Activated T-helper 1 cell treated with anti-CD3 and anti-CD28 coated beads, Interleukin-12 subunit alpha, Interleukin-12 subunit beta, Interleukin-2, Interleukin-4 antibody, amounts not matched to agents 30 ng/mL and 10 ng/mL and 1 ng/mL, durations not matched to agents 14 hours and 24 hours and 36 hours (primary cell): ENCODE data around the gene INSR. TPM values are rescaled to one million over a fixed set of nuclear protein-coding genes. Genes with fewer than 3 reads are reported as not detected.

Experiments used
- DNase-seq: peaks from one replicate; pipeline ENCODE4 v3.0.0; 2021; ENCODE audit warnings: low spot score
- H3K27ac Mint-ChIP-seq: one replicate; pipeline ENCODE4 v1.8.0; 2021; ENCODE audit warnings: mild to moderate bottlenecking, mixed read lengths
- H3K27me3 Mint-ChIP-seq: one replicate; pipeline ENCODE4 v1.8.0; 2022; ENCODE audit warnings: mild to moderate bottlenecking, moderate library complexity, mixed read lengths; ENCODE audit not compliant: insufficient read depth
- H3K36me3 Mint-ChIP-seq: one replicate; pipeline ENCODE4 v1.8.0; 2021; ENCODE audit warnings: low read depth, mixed read lengths
- H3K4me1 Mint-ChIP-seq: one replicate; pipeline ENCODE4 v1.8.0; 2021; ENCODE audit warnings: low read depth, mixed read lengths
- H3K4me3 Mint-ChIP-seq: one replicate; pipeline ENCODE4 v1.8.0; 2021; ENCODE audit warnings: mild to moderate bottlenecking, moderate library complexity, mixed read lengths
- H3K9me3 Mint-ChIP-seq: one replicate; pipeline ENCODE4 v1.8.0; 2021; ENCODE audit warnings: mixed read lengths
- intact Hi-C: fragments of 100-400 bp; cut with micrococcal nuclease; formaldehyde crosslinking; loops from one replicate; pipeline ENCODE4 v1.15.1; 2024
- total RNA-seq: library from RNA; stranded (reverse); gene quantifications from 2 replicates; pipeline ENCODE4 v1.2.3, GENCODE V29; 2022

The INSR gene
- total RNA-seq, 1 donor from 2014 or later, result 1.5 TPM

GRCh38 chr19:7145494-7145893, 148.7 kb downstream of the INSR start:
- Mint-ChIP-seq H3K27ac (no peak overlapping the region), H3K36me3 (no peaks in the 10 kb centered on the region), H3K4me1 (no peaks in the 10 kb centered on the region), H3K4me3 (no peak overlapping the region), H3K9me3 (peaks cover 5% of the 10 kb centered on the region), H3K27me3 (peaks cover 4% of the 10 kb centered on the region)
- intact Hi-C loops, result no loop called here
- DNase-seq, result no peak

- no peaks in the 10 kb centered on the region for H3K36me3 Mint-ChIP-seq
- H3K4me1 Mint-ChIP-seq, result no peaks in the 10 kb centered on the region
- H3K27me3 Mint-ChIP-seq, result peaks cover 4% of the 10 kb centered on the region
- intact Hi-C loops, result no loop called here
- no peak for DNase-seq
- H3K27ac Mint-ChIP-seq, result no peak overlapping the region
- H3K4me3 Mint-ChIP-seq, result no peak overlapping the region
- peaks cover 5% of the 10 kb centered on the region for H3K9me3 Mint-ChIP-seq
Measured at GRCh38 chr19:7142771-7143170, 151.4 kb downstream of the INSR start.

- no peaks in the 10 kb centered on the region for H3K36me3 Mint-ChIP-seq
- no peaks in the 10 kb centered on the region for H3K9me3 Mint-ChIP-seq
- no peak for DNase-seq
- H3K27ac Mint-ChIP-seq, result no peak overlapping the region
- H3K4me1 Mint-ChIP-seq, result no peaks in the 10 kb centered on the region
- intact Hi-C loops, result no loop called here
- peaks cover 3% of the 10 kb centered on the region for H3K27me3 Mint-ChIP-seq
- no peak overlapping the region for H3K4me3 Mint-ChIP-seq
Measured at GRCh38 chr19:7140137-7140536, 154.1 kb downstream of the INSR start.

DNA sequence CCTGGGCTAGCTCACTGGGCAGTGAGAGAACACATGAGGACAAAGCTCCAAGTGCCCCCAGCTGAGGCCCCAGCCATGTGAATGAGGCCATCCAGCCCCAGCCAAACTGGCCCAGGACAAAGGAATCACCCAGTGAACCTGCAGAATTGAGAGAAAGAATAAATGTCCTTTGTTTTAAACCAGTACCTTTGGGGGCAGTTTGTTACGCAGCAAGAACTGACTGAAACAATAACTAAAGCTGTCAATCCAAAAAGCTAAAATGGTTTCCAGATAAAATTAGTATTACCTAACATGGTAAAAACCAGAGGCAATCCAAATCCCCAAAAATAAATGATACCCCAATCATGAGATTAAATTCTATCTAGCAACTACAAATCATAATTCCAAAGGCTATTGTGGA, 155.1 kb downstream of the INSR start:
- Mint-ChIP-seq H3K27ac (no peak overlapping the region), H3K9me3 (no peaks in the 10 kb centered on the region), H3K4me3 (no peak overlapping the region), H3K36me3 (no peaks in the 10 kb centered on the region), H3K27me3 (no peaks in the 10 kb centered on the region), H3K4me1 (no peaks in the 10 kb centered on the region)
- intact Hi-C loops, result no loop called here
- DNase-seq, result no peak

GRCh38 chr19:7138402-7138801, 155.8 kb downstream of the INSR start:
- intact Hi-C loops, result no loop called here

DNA sequence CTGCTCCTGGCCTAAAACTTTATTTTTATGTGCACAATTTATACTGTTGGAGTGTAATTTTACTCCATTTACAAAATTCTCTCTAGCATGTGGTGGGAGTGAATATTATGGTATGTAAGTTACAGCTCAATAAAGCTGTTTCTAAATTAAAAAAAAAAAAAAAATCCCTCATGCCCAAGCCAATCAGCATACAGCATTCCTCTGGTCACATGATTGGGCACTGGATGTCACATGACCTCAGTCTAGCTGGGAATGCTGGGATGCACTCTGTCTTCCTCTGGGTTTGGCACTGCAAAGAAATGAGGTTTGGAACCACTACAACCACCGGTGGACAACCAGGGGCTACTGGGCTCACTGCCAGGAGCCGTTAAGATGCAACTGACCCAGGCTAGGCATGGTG, 157.1 kb downstream of the INSR start:
- no peak for DNase-seq
- no peaks in the 10 kb centered on the region for H3K36me3 Mint-ChIP-seq
- H3K27me3 Mint-ChIP-seq, result no peaks in the 10 kb centered on the region
- H3K27ac Mint-ChIP-seq, result no peak overlapping the region
- H3K9me3 Mint-ChIP-seq, result no peaks in the 10 kb centered on the region
- intact Hi-C loops, result no loop called here
- H3K4me3 Mint-ChIP-seq, result no peak overlapping the region
- no peaks in the 10 kb centered on the region for H3K4me1 Mint-ChIP-seq

More at GRCh38 chr19:7138402-7138801, 155.8 kb downstream of the INSR start:
- Mint-ChIP-seq H3K4me3 (no peak overlapping the region), H3K27me3 (no peaks in the 10 kb centered on the region), H3K36me3 (no peaks in the 10 kb centered on the region), H3K4me1 (no peaks in the 10 kb centered on the region), H3K9me3 (no peaks in the 10 kb centered on the region), H3K27ac (no peak overlapping the region)
- no peak for DNase-seq

DNA sequence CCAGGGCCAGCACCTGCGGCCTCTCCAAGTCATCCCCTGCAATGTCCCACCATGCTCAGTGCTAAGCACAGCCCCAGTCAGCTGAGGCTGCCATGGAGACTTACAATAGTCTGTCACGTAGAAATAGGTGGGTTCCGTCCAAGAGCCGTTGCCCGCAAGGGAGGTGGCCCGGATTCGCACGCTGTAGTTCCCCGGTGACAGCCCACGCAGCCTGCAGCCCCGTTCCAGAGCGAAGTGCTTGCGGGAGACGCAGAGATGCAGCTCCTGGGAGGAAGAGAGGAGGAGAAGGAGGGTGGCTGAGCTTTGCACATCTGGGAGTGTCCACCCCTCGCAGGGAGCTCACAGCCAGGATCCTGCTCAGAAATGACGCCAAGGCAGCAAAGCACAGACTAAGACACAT, 162.2 kb downstream of the INSR start:
- no peaks in the 10 kb centered on the region for H3K27me3 Mint-ChIP-seq
- no peaks in the 10 kb centered on the region for H3K4me1 Mint-ChIP-seq
- no peaks in the 10 kb centered on the region for H3K36me3 Mint-ChIP-seq
- no peak for DNase-seq
- H3K27ac Mint-ChIP-seq, result no peak overlapping the region
- H3K4me3 Mint-ChIP-seq, result no peak overlapping the region
- intact Hi-C loops, result no loop called here
- H3K9me3 Mint-ChIP-seq, result peaks cover 11% of the 10 kb centered on the region

- Mint-ChIP-seq H3K9me3 (peaks cover 18% of the 10 kb centered on the region), H3K4me1 (no peaks in the 10 kb centered on the region), H3K27me3 (no peaks in the 10 kb centered on the region), H3K27ac (no peak overlapping the region), H3K4me3 (no peak overlapping the region), H3K36me3 (no peaks in the 10 kb centered on the region)
- intact Hi-C loops, result no loop called here
- no peak for DNase-seq
Measured at GRCh38 chr19:7130043-7130442, 164.2 kb downstream of the INSR start.

DNA sequence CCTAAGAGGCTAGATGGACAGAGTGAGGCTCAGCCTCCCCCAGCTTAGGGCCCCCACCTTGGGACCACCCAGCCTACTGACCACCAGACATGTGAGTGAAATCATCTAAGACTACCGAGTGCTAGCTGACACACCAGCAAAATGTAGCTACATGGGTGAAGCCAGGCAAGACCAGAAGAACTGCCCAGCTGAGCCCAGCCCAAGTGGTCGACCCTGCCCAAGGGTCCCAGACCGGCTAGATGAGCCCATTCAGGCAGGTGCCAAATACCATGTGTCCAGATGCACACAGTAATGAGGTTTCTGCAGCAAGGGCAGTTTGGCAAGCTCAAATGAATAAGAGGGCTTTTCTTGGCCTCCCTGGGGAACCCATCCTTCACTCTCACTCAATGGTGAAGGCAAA, 168.1 kb downstream of the INSR start:
- no peak overlapping the region for H3K4me3 Mint-ChIP-seq
- intact Hi-C loops, result no loop called here
- H3K4me1 Mint-ChIP-seq, result no peaks in the 10 kb centered on the region
- peaks cover 2% of the 10 kb centered on the region for H3K36me3 Mint-ChIP-seq
- H3K27ac Mint-ChIP-seq, result no peak overlapping the region
- peaks cover 23% of the 10 kb centered on the region for H3K9me3 Mint-ChIP-seq
- no peak for DNase-seq
- no peaks in the 10 kb centered on the region for H3K27me3 Mint-ChIP-seq

- intact Hi-C loops, result no loop called here
Measured at GRCh38 chr19:7125221-7125620, 169.0 kb downstream of the INSR start.

DNA sequence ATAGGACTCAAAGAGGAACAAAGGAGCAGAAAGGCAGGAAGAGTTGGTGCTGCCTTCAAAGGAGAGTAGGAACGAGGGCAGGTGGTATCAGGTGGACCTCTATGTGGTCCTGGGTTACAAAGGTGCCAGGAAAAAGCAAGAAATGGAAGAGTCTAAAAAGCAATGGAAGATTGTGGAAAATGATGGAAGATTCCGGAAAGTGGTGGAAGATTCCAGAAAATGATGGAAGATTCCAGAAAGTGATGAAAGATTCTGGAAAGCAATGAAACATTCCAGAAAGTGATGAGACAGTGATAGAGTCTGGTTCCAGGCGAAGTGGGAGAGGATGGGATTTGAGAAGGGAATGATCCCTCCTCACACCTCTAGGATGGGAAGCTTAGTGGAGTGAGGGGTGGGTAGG, 169.4 kb downstream of the INSR start:
- no peaks in the 10 kb centered on the region for H3K27me3 Mint-ChIP-seq
- H3K9me3 Mint-ChIP-seq, result peaks cover 17% of the 10 kb centered on the region
- DNase-seq, result no peak
- H3K4me3 Mint-ChIP-seq, result no peak overlapping the region
- intact Hi-C loops, result no loop called here
- no peak overlapping the region for H3K27ac Mint-ChIP-seq
- peaks cover 2% of the 10 kb centered on the region for H3K36me3 Mint-ChIP-seq
- no peaks in the 10 kb centered on the region for H3K4me1 Mint-ChIP-seq

More at GRCh38 chr19:7125221-7125620, 169.0 kb downstream of the INSR start:
- no peak overlapping the region for H3K4me3 Mint-ChIP-seq
- no peak overlapping the region for H3K27ac Mint-ChIP-seq
- H3K9me3 Mint-ChIP-seq, result peaks cover 22% of the 10 kb centered on the region
- no peak for DNase-seq
- peaks cover 2% of the 10 kb centered on the region for H3K36me3 Mint-ChIP-seq
- H3K27me3 Mint-ChIP-seq, result no peaks in the 10 kb centered on the region
- H3K4me1 Mint-ChIP-seq, result no peaks in the 10 kb centered on the region

GRCh38 chr19:7122701-7123100, 171.5 kb downstream of the INSR start:
- H3K4me1 Mint-ChIP-seq, result no peaks in the 10 kb centered on the region
- DNase-seq, result no peak
- no peak overlapping the region for H3K27ac Mint-ChIP-seq
- peaks cover 16% of the 10 kb centered on the region for H3K9me3 Mint-ChIP-seq
- no peak overlapping the region for H3K4me3 Mint-ChIP-seq
- intact Hi-C loops, result no loop called here
- peaks cover 2% of the 10 kb centered on the region for H3K36me3 Mint-ChIP-seq
- H3K27me3 Mint-ChIP-seq, result no peaks in the 10 kb centered on the region

DNA sequence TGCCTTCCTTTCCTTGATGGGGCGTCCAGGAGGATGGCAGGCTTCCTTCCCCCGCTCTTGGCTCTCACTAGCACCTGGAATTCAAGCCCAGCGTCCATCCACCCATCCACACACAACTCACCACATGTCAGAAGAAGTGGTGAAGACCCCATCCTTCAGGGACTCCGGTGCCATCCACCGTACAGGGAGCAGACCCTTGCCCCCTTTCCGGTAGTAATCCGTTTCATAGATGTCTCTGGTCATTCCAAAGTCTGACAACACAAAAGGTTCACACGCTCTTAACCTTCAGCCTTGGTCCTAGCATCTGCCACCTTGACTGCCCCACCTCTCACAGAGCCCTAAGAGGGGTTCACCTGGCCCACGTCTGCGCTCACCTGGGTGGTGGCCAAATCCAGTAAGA, 173.7 kb downstream of the INSR start:
- H3K4me1 Mint-ChIP-seq, result no peaks in the 10 kb centered on the region

DNA sequence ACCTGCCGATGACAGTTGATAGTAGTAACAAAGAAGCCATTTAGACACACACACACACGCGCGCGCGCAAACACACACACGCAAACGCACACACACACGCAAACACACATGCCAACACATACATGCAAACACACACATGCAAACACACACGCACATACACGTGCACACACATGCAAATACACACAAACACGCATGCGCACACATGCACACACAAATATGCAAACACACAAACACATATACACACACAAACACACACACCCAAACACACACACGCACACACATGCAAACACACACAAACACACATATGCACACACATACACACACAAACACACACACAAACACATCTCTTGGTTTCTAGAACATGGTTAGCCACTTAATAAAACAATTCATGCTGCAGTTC, 174.6 kb downstream of the INSR start:
- Mint-ChIP-seq H3K36me3 (peaks cover 1% of the 10 kb centered on the region), H3K27ac (no peak overlapping the region), H3K4me1 (no peaks in the 10 kb centered on the region), H3K9me3 (peaks cover 6% of the 10 kb centered on the region), H3K27me3 (no peaks in the 10 kb centered on the region), H3K4me3 (no peak overlapping the region)
- no peak for DNase-seq
- intact Hi-C loops, result no loop called here

More for the DNA sequence above, 173.7 kb downstream of the INSR start:
- Mint-ChIP-seq H3K27me3 (no peaks in the 10 kb centered on the region), H3K4me3 (no peak overlapping the region), H3K36me3 (peaks cover 2% of the 10 kb centered on the region), H3K27ac (no peak overlapping the region), H3K9me3 (peaks cover 13% of the 10 kb centered on the region)
- DNase-seq, result no peak
- intact Hi-C loops, result no loop called here
